Hypothalamus (tissue), 51 donors: ENCODE results near the gene FBXL3.
"Not testable (repeated sequence)": the region's sequence is repeated elsewhere in the genome, so short reads cannot be mapped to it uniquely, and the experiment has no call there.

Experiments used
- DNase-seq, 51 donors: peaks; one replicate each; lab custom pipeline; 2025; lab: John Stamatoyannopoulos, UW

FBXL3 gene

DNA sequence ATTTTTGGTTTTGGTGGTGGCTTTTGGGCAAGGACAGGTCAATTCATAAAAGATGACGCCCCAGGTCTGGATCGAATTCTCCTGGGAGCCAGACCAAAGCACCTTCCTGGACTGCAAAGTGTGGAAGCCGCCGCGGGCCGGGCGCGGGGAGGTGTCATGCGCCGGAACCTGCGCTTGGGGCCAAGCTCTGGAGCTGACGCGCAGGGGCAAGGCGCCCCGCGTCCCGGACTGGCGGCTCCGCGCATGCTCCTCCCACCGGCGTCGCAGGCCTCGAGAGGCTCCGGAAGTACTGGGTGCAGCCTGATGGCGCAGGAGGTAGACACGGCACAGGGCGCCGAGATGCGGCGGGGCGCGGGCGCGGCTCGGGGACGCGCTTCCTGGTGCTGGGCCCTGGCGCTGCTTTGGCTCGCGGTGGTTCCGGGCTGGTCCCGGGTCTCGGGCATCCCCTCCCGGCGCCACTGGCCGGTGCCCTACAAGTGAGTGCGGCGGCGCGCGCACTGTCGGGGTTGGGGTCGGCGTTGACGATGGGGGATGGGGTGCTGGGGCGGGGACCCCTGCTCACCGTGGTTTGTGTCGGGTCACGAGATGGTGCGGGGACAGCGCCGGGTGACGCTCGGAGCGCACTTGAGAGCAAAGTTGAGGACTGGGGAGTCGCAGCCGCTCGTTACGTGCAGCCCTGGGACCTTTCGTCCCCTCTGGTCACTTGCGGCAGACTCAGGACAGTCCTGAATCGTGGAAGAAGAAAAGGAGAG, 35.0 kb downstream of the FBXL3 start, which contains the start of gene CLN5:
Gene CLN5, plus strand, starts transcription at position 286 of the 752 bp plus-strand sequence. Its CDS starts 18 bp downstream, at position 304.
- DNase-seq, result peak; percentile 41 to 95 (median 87)

DNA sequence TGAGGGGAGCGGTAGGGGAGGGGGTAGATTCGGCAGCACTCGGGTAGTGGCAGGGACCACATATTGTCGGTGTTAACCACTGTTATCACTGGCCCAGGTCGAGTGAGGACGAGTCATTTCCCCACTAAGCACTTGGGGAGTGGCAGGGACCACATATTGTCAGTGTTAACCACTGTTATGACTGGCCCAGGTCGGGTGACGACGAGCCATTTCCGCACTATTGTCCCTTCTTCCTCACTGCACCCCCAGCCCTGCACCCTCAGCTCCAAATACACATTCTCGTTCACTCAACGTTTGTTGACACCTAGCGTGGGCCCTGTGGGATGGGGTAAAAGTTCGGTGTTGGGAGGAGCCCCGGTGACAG, 35.5 kb downstream of the FBXL3 start:
- peak in 10 of 51 donors; percentile 26 to 79 (median 46) for DNase-seq

DNA sequence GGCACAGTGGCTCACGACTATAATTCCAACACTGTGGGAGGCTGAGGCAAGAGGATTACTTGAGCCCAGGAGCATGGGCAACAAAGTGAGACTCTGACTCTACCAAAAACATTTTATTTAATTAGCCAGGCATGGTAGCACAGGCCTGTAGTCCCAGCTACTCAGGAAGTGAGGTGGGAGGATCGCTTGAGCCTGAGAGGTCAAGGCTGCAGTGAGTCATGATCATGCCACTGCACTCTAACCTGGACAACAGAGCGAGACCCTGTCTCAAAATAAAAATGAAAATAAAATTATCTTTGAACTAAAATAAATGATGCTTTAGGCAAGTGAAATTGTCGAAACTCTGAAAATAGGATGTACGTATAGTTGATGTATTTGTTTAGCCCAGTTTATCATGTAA, 43.3 kb downstream of the FBXL3 start:
- DNase-seq, result no peak

DNA sequence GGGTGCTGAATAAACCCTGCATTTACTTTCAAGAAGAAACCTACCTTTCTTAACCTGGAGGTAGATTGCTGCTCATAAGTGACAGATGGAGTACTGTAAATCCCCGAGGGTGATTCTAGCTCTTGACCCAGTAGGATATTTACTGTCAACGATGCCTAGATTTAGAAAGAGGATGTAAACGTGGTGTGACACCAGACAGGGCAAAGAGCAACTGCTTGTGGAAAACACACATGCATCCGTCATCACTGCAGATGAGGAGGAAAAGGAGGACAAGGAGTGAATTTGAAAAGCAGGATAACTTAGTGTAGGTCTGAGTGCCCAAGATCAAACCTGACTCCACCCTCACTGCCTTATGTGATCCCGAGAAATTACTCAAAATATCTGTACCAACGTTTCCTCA, 44.9 kb downstream of the FBXL3 start:
- DNase-seq, result no peak

DNA sequence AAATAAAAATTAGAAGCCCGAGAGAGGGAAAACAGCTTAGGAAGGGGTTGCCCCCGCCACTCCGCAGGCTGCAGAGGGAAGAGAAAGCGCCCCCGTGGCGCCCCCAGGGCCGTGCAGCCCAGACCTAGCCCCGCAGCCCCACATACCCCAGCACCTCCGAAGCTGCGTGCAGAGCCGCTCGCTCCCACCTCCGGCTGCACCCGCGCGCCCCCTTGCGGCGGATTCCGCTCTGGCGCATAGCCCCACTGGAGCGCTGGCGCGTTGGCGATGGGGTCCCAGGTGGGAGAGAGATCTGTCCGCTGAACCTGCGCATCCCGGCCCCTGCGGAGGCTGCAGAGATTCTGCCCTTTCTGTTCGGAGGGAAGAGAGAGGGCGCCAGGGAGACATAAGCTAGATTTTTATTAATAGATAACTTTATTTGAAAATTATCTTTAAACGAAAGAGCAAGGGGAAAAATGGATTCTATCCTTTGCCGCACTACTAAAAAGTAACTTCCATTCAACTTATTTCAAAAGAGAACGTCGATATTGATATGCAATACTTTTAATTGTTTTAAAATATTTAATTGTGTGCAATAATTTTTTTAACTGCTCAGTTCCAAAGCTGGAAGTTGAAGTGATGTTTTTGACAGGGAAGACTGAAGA, 46.8 kb downstream of the FBXL3 start:
- DNase-seq, result peak in 49 of 51 donors; percentile 6 to 86 (median 51)

DNA sequence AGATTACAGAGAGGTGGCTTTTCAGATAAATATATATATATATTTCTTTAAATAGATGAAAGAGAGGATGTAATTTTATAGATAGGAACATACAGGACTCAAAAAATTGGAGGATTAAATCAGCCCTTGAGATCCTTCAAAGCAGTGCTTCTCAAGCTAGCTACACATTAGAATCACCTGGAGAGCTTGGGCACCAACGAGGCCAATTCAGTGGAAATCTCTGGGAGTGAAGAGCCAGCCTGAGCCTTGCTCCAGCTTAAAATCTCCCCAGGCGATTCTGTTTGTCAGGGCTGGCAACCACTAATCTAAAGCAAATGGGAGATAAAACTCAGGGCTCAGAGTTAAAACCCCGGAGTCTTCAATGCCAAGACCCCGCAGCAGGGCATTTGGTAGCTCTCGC, 50.0 kb downstream of the FBXL3 start:
- no peak for DNase-seq

DNA sequence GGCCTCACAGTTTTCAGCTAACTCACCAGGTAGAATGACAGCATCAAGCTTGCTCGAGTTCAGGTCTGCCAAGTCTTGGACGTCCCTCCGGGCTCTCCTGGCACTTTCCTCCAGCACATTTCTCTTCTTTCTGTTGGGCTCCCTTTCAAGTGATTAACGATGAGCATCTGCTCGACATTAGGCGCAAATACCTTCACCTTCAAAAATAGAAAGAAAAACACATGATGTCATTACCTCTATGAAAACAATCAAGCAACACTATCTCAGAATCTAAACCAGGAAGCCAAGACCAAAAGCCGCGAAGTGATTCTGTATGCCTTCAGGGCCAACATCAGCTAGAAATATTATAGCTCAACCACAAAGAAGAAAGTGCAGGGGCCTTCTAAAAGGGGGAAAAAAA, 50.5 kb downstream of the FBXL3 start:
- no peak for DNase-seq

DNA sequence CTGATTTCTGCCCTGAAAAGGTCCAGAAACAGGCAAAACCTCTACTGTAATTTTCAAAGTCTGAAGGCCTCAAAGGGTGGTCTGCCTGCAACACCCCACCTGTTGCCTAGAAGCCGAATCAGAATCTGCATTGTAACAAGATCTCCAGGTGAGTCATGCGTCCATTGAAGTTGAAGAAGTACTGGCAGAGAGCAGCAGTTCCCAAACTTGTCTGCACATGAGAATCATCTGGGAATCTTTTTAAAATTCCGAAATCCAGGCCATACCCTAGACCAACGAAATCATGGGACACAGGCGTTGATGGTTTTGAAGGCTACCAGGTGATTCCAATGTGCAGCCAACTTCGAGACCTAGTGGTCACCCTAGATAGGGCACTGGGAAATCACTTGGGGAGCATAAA, 51.1 kb downstream of the FBXL3 start:
- DNase-seq, result no peak

DNA sequence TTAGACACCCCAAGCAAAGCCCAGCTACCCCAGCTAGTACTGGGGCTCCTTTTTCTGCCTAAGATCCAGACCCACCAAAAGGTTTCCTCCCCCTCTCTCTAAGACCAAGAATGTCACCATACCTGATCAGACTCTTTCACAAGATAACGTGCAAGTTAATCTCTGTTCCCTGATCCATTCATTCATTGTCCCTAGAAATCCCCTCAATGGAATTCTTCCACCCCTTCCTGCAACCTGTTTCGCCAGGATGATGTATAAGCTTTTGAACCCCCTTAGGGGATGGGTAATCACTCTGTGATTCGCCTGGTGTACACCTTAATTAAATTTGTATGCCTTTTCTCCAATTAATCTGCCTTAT, 52.4 kb downstream of the FBXL3 start:
- no peak for DNase-seq

DNA sequence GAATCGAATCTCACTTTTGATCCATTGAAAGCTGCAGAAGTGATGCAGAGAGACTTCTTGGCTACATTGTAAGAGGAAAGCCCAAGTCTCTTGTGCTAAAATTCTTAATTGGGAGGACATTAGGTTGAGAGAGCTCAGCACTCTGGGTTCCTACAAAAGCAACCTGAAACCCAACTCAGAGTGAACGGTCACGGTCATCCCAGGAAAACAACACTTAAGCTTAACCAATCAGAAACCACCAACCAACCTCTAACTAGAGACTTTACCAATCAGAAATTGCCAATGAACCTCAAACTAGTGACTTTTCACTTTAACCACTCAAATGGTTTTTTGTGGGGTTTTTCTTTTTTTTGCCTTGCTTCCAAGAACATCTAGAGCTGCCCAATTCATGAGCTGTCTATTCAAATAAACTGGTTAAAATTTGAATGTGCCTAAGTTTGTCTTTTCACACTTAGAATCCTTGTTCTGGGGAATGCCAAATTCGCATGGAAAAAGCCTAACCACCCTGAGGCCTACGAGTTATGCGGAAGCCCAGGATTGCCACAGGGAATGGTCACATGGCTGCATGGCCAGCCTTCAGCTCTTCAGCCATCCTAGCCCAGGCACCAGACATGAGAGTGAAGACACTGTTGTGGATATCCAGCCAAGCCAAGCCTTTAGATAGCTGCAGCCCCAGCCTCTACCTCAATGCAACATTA, 52.9 kb downstream of the FBXL3 start:
- DNase-seq, result no peak

DNA sequence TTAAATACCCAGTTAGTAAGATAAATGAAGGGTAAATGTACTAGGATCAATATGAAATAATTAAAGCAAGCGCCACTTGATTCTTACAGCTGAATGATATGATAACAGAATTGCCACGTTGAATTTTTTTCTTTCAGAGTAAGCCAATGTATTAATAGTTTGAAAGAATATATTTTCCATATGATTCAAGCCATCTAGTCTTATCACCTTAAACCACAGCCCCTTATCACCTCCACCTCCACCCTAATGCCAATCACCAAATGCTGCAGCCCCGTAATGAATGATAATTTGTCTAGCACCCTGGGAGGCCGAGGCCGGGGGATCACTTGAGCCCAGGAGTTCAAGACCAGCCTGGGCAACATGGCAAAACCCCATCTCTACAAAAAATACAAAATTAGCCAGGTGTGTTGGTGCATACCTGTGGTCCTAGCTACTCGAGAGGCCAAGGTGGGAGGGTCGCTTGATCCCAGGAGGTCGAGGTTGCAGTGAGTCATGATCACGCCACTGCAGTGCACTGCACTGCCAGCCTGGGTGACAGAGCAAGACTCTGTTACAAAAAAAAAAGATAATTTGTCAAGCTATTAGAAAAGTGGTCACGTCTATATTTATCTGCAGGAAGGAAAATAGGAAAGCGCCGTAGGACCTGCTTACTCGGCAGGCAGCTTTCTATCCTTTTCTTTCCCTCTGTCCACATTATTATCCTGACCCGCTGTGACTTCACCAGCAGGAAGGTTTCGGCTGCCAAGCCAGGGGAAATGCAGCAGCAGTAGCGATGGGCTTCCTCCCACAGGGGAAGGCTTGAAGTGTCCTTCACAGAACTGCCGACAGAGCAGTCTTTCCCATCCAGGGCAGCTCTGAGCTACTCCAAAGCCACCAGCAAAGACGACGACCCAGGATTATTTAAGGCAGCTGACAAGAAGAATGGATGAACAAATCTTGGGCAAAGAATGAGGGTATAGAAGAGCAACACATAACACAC, 54.8 kb downstream of the FBXL3 start:
- DNase-seq, result peak in 8 of 51 donors; percentile 2 to 19 (median 6)

DNA sequence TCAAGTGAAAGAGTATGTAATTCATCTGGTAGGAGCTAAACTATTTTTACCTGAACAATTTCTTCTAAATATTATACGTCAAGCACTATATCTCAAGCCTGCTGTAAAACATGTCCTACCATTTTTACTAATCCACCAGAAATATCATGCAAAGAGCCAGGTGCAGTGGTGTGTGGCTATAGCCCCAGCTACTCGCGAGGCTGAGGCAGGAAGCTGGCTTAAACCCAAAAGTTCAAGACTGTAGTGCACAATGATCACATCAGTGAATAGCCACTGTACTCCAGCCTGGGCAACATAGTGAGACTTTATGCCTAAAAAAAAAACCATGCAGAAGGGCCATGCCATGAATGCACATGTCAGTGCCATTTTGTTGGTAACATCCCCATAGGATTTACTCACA, 55.7 kb downstream of the FBXL3 start:
- DNase-seq, result no peak

DNA sequence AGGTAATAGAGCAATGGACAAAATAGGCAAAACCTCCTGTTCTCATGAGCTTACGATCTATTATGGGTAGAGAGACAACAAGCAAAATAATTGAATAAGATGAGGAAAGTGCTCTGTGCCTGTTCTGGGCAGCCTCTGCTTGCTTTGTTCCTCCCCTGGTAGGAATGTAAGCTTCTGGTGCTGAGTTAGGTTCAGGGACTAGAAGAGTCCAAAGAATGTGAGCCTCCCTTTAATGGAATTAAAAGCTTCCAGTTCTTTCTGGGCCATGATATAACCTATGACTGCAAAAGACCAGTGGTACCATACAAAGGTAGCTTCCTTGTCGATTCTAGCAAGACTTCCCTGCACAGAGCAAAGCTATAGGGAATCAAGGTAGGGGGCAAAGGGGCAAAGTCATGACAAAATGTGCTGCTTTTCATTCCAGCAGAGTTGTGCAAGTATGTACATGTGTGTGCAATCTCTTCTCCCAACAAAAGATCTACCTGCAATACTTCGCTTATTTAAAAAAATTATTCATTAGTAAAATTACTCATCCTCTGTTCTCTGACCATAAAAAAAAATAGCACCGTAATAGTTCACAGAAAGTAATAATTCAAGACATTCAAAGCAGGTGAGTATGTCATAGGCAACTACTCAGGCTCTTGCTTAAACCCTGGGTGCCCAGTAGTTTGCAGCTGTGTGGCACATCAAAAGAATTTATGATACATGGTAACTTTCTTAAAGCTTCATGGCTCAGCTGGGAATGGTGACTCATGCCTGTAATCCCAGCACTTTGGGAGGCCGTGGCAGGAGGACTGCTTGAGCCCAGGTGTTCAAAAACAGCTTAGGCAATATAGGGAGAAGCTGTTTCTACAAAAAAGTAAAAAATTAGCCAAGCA, 57.2 kb downstream of the FBXL3 start:
- DNase-seq, result no peak

DNA sequence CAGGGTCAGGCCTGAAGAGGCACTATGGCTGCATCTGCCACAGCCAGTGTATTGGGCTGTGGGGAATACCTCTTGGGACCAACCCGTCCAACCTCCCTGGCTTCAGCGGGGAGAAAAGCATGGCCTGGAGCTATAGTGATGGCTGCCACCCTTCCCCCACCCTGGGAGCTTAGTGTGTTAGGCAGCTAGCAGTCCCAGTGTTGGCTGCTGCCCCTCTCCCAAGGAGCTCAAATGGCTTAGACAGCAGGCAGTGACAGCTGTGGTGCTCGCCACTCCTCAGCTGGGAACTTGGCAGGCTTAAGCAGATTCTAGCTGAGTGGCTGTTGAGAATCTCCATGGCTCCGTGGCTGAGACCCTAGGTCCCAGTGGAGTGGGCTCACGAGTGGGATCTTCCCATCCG, 58.9 kb downstream of the FBXL3 start:
- no peak for DNase-seq

DNA sequence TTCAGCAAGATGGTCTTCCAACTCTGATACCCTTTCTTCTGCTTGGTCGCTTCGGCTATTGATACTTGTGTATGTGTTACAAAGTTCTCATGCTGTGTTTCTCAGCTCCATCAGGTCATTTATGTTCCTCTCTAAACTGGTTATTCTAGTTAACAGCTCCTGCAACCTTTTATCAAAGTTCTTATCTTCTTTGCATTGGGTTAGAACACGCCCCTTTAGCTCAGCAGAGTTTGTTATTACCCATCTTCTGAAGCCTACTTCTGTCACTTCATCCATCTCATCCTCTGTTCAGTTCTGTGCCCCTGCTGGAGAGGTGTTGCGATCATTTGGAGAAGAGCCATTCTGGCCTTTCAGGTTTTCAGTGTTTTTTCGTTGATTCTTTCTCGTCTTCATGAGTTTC, 59.9 kb downstream of the FBXL3 start:
- DNase-seq, result no peak

DNA sequence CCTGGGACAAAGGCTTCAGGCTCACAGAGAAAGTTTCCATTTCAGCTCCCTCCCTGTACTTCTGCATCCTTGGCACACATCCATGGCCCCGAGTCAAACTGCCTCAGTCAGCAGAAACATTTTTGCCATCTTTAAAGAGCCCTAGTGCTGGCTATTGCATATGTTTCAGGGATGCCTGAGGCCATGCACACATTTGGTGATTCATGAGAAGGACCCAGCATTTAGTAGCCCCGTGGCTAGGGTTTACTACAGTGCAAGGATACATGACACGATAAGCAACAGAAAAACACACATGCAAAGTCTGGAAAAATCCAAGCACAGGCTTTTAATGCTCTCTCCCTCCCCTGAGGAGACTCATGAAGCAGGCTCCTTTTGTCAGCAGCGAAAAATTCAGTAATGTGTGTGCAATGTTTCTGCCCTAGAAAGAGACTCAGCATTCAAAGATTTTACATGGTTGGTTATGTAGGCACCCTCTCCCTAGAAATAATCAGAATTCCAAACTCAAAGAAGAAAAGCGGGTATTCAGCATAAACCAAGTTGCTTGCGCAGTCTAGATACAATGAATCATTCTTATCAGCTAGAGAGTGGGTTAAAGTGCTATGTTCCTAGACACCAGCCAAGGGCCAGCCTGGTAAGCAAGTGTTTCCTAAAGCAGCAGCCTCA, 61.1 kb downstream of the FBXL3 start:
- peak in 11 of 51 donors; percentile 1 to 19 (median 5) for DNase-seq

DNA sequence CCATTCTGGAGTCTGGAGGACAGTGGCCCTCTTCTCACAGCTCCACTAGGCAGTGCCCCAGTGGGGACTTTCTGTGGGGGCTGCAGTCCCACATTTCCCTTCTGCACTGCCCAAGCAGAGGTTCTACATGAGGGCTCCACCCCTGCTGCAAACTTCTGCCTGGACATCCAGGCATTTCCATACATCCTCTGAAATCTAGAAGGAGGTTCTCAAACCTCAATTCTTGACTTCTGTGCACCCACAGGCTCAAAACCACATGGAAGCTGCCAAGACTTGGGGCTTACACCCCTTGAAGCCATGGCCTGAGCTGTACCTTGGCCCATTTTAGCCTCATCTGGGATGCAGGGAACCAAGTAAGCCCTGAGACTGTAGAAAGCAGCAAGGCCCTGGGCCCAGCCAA, 67.2 kb downstream of the FBXL3 start:
- DNase-seq, result not testable (repeated sequence)

DNA sequence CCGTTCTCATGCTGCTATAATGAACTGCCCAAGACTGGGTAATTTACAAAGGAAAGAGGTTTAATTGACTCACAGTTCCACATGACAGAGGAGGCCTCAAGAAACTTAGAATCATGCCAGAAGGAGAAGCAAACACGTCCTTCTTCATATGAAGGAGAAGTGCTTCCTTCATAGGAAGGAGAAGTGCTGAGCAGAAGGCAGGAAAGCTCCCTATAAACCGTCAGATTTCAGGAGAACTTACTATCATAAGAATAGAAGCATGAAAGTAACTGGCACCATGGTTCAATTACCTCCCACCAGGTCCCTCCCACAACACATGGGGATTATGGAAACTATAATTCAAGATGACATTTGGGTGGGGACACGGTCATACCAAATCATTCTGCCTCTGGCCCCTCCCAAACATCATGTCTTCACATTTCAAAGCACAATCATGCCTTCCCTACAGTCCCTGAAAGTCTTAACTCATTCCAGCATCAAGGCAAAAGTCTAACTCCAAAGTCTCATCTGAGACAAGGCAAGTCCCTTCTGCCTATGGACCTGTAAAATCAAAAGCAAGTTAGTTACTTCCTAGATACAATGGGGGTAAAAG, 68.0 kb downstream of the FBXL3 start:
- DNase-seq, result no peak

DNA sequence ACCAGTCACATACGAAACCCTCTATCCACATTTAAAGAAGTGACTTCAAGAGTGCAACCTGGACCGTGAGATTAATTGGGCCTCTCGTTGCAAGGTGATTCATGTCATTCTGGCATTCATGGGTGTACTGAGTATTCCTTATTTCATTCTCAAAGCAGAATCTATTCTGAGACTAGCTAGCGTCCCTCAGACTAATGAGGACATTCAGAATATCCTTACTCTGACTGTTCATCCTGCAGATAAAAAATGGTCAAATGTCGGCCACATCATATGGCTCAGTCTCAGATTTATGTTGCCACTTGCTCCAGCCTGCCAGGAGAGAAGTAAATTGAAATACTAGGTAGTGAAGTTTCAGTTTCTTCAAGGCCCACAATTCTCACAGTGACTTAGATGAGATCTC, 71.3 kb downstream of the FBXL3 start:
- no peak for DNase-seq
